Dendritic cell treated with granulocyte-macrophage colony-stimulating factor and Interleukin-4, amounts not matched to agents 40 ng/mL and 50 ng/mL, for 4 days (primary cell): ENCODE measurements around the gene FTCD.
"Not testable (repeated sequence)": the region's sequence is repeated elsewhere in the genome, so short reads cannot be mapped to it uniquely, and the experiment has no call there.

Source experiments
- H3K27ac Mint-ChIP-seq: one replicate; pipeline ENCODE4 v1.8.0; 2022; ENCODE audit warnings: mild to moderate bottlenecking, mixed read lengths
- H3K27me3 Mint-ChIP-seq: one replicate; pipeline ENCODE4 v1.8.0; 2022; ENCODE audit warnings: mild to moderate bottlenecking, mixed read lengths
- H3K36me3 Mint-ChIP-seq: one replicate; pipeline ENCODE4 v1.8.0; 2022; ENCODE audit warnings: low read depth, mixed read lengths
- H3K4me1 Mint-ChIP-seq: one replicate; pipeline ENCODE4 v1.8.0; 2022; ENCODE audit warnings: low read depth, mixed read lengths
- H3K4me3 Mint-ChIP-seq: one replicate; pipeline ENCODE4 v1.8.0; 2022; ENCODE audit warnings: mild to moderate bottlenecking, moderate library complexity, mixed read lengths
- H3K9me3 Mint-ChIP-seq: one replicate; pipeline ENCODE4 v1.8.0; 2022; ENCODE audit warnings: mixed read lengths
- intact Hi-C: fragments of 100-400 bp; cut with micrococcal nuclease; formaldehyde crosslinking; loops from one replicate; pipeline ENCODE4 v1.15.0; 2022

FTCD gene

DNA sequence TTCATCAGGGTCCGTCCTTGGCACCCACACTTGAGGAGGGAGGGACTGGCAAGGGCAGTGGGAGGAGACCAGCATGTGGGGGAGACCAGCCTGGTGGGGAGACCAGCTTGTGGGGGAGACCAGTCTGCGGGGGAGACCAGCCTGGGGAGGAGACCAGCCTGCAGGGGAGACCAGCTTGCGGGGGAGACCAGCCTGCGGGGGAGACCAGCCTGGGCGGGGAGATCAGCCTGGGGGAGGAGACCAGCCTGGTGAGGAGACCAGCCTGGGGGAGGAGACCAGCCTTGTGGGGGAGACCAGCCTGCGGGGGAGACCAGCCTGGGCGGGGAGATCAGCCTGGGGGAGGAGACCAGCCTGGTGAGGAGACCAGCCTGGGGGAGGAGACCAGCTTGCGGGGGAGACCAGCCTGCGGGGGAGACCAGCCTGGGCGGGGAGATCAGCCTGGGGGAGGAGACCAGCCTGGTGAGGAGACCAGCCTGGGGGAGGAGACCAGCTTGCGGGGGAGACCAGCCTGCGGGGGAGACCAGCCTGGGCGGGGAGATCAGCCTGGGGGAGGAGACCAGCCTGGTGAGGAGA lies 28.0 kb upstream of the FTCD start:
- H3K4me1 Mint-ChIP-seq, result peaks cover 23% of the 10 kb centered on the region
- peak overlapping the region; percentile 52 for H3K27ac Mint-ChIP-seq

DNA sequence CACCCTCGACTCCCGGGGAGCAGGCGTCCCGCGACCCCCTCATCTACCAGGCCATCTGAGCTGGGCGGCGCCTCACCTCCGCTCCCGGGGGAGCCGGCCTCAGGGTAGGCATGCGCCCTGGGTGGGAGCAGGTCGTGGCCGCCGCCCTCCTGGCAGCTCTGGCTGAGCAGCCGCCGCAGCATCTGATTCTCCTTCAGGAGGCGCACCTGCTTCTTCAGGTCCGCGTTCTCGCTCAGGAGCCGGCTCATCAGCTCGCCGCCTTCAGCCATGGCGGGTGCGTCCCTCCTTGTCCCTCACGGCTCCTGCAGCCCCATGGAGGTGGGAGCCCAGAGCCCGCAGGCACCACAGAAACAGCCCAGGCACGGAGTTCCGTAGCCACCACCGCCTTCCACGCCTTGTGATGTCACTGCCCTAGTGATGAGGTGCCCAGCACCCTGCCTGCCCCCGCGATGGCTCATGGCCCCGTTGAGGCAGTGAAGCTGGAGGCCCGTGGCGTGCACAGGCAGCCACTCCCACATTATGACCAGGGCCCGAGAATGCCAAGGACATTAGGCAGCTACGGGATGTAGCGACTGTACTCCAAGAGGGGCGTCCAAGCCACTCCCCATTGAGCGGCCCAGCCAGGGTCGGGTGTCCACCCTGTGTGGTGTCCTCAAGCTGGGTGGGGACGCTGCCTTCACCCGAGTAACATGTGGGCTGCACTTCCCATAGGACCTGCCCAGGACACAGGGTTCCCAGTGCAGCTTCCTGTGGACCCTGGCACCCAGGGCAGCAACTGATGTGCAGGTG lies 27.4 kb upstream of the FTCD start:
- Mint-ChIP-seq H3K27ac (peak overlapping the region; percentile 52), H3K27me3 (no peaks in the 10 kb centered on the region), H3K4me1 (peaks cover 21% of the 10 kb centered on the region), H3K36me3 (no peaks in the 10 kb centered on the region), H3K4me3 (peak overlapping the region; percentile 73), H3K9me3 (no peaks in the 10 kb centered on the region)
- intact Hi-C loops, result no loop called here

More for the DNA sequence above, 28.0 kb upstream of the FTCD start:
- H3K9me3 Mint-ChIP-seq, H3K27me3 Mint-ChIP-seq, H3K36me3 Mint-ChIP-seq, intact Hi-C loops: not testable (repeated sequence)
- peak overlapping the region; percentile 73 for H3K4me3 Mint-ChIP-seq

DNA sequence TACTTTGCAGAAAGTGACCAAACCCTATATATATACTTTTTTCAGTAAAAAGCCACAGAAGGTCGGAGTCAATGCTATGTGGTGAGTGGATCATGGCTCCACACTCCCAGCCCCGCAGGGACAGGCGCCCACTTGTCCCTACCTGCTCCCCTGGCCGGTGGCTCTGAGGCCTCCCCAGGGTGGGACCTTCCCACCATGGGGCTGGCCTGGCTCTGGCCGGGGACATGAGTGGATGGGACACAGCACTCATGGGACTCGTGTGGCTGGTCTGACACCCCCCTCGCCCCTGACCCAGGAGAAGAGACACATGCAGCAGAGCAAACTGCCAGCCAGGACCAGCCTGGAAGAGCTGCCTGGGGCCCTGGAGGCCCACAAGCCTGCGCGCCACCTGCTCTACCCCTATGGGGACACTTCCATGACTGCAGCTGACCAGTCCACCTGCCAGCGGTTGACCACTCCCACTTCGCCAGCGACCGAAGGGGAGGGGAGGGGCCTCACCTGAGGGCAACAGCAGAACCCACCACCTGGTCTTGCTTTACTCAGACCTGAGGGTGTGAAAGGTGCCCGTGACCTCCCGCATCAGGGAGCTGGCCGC lies 26.7 kb upstream of the FTCD start:
- Mint-ChIP-seq H3K4me3 (no peak overlapping the region), H3K9me3 (no peaks in the 10 kb centered on the region), H3K27ac (no peak overlapping the region), H3K4me1 (peaks cover 21% of the 10 kb centered on the region), H3K36me3 (no peaks in the 10 kb centered on the region), H3K27me3 (no peaks in the 10 kb centered on the region)
- intact Hi-C loops, result no loop called here

DNA sequence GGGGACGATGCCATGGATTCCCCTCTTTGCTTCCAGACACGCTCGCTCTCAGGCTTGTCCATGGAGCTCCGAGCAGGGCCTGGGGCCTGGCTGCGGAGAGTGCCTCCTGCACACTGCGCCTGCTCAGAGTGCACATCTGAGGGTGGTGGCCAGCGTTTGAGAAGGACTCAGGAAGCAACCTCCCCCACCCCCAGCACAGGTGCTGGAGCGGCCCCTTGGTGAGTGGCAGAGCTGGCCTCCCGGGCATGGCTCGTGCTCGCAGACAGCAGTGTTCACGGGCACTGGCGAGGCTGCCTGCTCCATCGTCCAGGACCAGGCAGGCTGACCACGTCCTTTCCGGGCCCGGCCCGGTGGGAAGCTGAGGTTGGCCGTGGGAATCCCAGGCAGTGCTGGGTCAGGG lies 26.1 kb upstream of the FTCD start:
- Mint-ChIP-seq H3K4me3 (no peak overlapping the region), H3K4me1 (peaks cover 21% of the 10 kb centered on the region), H3K36me3 (no peaks in the 10 kb centered on the region), H3K27me3 (no peaks in the 10 kb centered on the region), H3K27ac (no peak overlapping the region), H3K9me3 (peaks cover 3% of the 10 kb centered on the region)
- intact Hi-C loops, result no loop called here

DNA sequence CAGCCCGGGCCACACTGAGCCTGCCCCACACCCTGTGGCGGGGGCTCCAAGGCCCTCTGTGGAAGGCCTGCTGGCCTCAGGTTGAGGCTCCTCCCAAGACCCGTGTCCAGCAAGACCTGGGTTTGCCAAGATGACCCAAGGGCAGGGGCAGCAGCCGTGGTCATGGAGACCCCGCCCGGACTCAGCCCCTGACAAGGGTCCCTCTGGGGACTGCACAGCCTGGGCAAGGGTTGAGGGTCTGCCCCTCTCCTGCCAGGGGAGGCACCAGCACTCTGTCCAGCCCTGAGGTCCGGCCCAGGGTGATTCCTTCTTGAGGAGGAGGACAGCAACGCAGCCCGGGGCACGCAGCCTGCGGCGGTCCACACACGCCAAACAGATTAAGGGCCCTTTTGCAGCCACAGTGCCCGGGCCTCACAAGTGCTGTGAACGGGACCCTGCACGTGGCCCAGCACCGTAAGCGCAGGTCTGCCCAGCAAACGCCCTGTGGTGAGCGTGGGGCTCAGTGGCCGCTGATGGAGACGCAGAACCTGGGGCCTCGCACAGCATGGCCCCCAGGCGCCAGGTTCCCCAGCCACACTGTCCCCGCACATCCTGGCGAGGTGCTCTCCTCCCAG lies 25.5 kb upstream of the FTCD start:
- intact Hi-C loops, result no loop called here

DNA sequence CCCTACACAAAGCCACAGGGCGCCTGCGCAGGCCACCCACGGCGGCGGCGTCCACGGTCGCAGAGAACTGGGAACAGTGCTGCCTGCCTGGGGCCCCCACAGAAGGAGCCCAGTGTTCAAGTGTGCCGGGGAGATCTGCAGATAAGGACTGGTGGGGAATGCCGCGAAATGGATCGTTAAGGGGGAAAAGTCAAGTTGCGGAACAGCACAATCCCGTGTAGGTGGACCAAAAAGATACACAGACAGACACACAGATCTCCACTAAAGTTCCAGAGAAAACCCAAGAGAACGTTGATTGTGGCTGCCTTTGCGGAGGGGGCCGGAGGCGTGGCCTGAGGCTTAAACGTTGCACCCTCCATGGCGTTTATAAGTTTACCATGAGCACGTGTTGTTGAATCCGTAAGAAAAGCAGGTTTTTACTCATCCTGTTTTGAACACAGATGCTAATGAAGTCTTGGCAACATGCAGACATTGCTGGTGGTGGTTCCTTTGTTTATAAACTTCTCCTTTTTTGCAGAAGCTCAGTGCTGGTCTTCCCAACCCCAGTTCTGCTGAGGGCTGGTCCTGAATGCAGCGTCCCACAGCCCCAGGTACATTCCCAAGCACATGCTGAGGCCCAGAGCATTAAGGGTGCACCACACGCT lies 24.8 kb upstream of the FTCD start:
- H3K27me3 Mint-ChIP-seq, result peaks cover 1% of the 10 kb centered on the region
- peaks cover 21% of the 10 kb centered on the region for H3K4me1 Mint-ChIP-seq
- H3K9me3 Mint-ChIP-seq, result peaks cover 5% of the 10 kb centered on the region
- intact Hi-C loops, result no loop called here
- H3K36me3 Mint-ChIP-seq, result no peaks in the 10 kb centered on the region
- H3K27ac Mint-ChIP-seq, result peak overlapping the region; percentile 25
- no peak overlapping the region for H3K4me3 Mint-ChIP-seq

More for the DNA sequence above, 25.5 kb upstream of the FTCD start:
- Mint-ChIP-seq H3K9me3 (peaks cover 5% of the 10 kb centered on the region), H3K4me1 (peaks cover 21% of the 10 kb centered on the region), H3K4me3 (no peak overlapping the region), H3K27me3 (peaks cover 1% of the 10 kb centered on the region), H3K36me3 (no peaks in the 10 kb centered on the region), H3K27ac (no peak overlapping the region)

DNA sequence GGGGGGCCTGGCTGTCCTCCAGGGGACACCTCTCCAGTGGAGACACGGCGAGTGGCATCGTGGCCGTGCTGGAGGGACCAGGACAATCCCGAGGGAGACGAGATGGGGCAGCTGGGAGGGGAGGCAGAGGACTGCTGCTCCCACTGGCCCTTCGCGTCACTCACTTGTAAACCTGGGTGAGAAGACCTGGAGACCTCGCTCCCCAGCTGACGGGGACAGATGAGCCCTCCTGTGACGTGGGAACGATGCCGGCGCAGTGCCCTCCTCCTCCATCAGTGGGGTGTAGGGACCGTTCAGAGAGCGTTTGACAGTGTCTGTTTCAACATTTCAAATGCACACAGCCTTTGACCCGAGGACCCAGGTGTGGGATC lies 24.3 kb upstream of the FTCD start:
- Mint-ChIP-seq H3K27ac (no peak overlapping the region), H3K4me3 (no peak overlapping the region)

DNA sequence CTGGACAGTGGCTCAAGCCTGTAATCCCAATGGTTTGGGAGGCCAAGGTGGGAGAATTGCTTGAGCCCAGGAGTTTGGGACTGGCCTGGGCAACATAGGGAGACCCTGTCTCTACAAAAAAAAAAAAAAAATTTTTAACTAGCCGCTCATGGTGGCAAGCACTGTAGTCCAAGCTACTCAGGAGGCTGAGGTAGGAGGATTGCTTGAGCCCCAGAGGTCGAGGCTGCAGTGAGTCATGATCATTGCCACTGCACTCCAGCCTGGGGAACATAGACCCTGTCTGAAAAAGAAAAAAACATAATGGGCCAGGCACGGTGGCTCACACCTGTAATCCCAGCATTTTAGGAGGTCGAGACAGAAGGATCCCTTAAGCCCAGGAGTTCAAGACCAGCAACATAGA lies 23.6 kb upstream of the FTCD start:
- H3K4me3 Mint-ChIP-seq, result no peak overlapping the region
- H3K36me3 Mint-ChIP-seq, result no peaks in the 10 kb centered on the region
- peaks cover 1% of the 10 kb centered on the region for H3K27me3 Mint-ChIP-seq
- intact Hi-C loops, result no loop called here
- no peak overlapping the region for H3K27ac Mint-ChIP-seq
- H3K4me1 Mint-ChIP-seq, result peaks cover 18% of the 10 kb centered on the region
- H3K9me3 Mint-ChIP-seq, result peaks cover 17% of the 10 kb centered on the region

More for the DNA sequence above, 24.3 kb upstream of the FTCD start:
- Mint-ChIP-seq H3K4me1 (peaks cover 21% of the 10 kb centered on the region), H3K36me3 (no peaks in the 10 kb centered on the region), H3K27me3 (peaks cover 1% of the 10 kb centered on the region), H3K9me3 (peaks cover 10% of the 10 kb centered on the region)
- intact Hi-C loops, result no loop called here

DNA sequence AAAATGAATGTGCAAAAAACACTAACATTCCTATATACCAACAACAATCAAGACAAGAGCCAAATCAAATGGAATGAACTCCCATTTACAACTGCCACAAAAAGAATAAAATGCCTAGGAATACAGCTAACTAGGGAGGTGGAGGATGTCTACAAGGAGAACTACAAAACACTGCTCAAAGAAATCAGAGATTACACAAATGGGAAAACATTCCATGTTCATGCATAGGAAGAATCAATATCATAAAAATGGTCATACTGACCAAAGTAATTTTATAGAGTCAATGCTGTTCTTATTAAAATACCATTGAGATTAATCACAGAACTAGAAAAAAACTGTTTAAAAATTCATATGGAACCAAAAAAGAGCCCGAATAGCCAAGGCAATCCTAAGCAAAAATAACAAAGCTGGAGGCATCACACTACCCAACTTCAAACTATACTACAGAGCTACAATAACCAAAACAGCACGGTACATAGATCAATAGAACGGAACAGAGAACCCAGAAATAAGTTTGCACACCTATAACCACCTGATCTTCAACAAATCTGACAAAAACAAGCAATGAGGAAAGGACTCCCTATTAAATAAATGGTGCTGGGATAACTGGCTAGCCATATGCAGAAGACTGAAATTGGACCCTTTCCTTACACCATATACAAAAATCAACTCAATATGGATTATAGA lies 21.2 kb upstream of the FTCD start:
- intact Hi-C loops, H3K36me3 Mint-ChIP-seq, H3K4me3 Mint-ChIP-seq, H3K4me1 Mint-ChIP-seq, H3K27me3 Mint-ChIP-seq, H3K27ac Mint-ChIP-seq: not testable (repeated sequence)
- peaks cover 21% of the 10 kb centered on the region for H3K9me3 Mint-ChIP-seq

DNA sequence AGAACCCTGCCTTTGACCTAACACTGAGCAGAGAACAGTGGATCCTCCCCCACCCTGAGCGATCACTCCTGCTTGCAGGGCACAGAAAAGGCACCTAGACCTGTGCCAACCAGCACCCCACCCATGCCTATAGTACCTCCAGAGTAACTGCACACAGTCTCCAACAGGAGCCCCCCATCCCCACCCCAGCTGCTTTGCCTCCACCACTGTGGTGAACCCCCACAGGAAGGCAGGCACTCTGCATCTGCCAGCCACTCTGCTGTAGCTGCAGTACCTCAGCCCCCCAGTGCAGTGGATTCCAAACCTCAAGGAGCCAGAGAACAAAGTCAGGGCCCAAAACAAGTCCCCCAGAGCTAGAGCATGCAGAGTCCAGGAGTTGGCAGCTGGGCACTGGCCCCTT lies 18.2 kb upstream of the FTCD start:
- intact Hi-C loops, result no loop called here
- Mint-ChIP-seq H3K9me3 (peaks cover 21% of the 10 kb centered on the region), H3K27ac (no peak overlapping the region), H3K4me1 (no peaks in the 10 kb centered on the region), H3K4me3 (no peak overlapping the region), H3K27me3 (peaks cover 1% of the 10 kb centered on the region), H3K36me3 (no peaks in the 10 kb centered on the region)

DNA sequence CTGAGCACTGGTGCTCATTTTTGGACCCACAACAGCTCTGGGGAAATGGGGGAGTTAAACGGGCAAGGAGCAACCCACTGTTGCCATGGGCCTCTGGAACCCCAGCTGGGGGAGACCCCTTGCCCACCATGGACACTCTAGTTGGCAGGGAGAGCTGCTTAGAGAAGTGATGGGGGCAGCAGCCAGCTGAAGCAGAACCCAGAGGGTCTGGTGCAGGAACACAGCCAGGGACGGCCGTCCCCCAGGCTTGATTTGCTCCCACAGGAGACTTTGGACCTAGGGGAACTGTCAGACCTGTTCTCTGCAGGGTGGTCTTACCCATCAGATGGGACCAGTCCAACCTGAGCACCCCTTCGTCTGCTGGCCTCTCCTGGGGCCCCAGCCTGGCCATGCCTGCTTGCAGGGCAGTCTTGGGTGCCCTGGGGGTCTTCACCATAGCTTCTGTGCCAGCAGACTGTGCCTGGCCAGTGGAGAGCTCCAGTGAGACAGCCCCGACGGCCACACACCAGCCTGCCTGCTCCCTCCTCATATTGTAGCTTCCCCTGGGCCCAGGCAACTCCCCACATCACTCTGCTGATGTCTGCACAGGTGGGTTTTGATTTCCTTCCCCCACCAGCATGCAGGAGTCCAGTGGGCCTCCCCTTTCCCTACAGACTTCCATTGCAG lies 17.6 kb upstream of the FTCD start:
- H3K4me1 Mint-ChIP-seq, result no peaks in the 10 kb centered on the region
- intact Hi-C loops, result no loop called here
- H3K27ac Mint-ChIP-seq, result no peak overlapping the region
- no peak overlapping the region for H3K4me3 Mint-ChIP-seq
- no peaks in the 10 kb centered on the region for H3K36me3 Mint-ChIP-seq
- peaks cover 1% of the 10 kb centered on the region for H3K27me3 Mint-ChIP-seq
- peaks cover 21% of the 10 kb centered on the region for H3K9me3 Mint-ChIP-seq

DNA sequence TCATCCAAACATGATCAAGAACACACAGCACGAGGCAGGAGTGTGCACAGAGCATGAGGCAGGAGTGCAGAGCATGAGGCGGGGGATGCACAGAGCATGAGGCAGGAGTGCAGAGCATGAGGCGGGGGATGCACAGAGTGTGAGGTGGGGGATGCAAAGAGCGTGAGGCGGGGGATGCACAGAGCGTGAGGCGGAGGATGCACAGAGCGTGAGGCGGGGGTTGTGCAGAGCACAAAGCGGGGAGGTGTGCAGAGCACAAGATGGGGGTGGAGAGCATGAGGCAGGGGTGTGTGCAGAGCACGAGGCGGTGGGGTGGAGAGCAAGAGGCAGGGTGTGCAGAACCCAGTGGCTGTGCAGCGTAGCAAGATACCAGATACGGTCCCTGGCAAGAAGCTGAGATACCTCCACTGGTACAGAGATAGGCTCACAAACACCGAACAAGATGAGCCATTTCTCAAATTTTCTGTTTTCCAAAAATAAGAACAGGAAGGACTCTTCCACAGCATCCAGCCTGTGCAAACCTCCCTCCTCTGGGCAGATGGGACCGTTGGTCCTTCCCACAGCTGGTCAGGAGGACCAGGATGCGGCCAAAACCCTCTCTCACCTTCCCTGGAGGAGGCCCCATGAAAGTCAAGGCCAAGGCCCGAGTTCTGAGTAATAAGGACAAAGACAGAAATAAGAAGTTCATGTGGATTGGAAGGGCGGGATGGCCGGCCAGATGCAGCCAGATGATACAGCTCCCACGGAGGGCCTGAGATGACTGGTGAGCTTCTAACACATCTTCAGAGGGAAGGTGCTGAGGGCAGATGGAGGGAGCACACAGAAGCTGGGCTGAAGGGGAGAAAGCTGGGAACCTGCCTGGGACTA lies 16.9 kb upstream of the FTCD start:
- Mint-ChIP-seq H3K36me3 (no peaks in the 10 kb centered on the region), H3K27me3 (peaks cover 1% of the 10 kb centered on the region), H3K4me1 (no peaks in the 10 kb centered on the region), H3K27ac (no peak overlapping the region), H3K4me3 (no peak overlapping the region), H3K9me3 (peaks cover 21% of the 10 kb centered on the region)
- intact Hi-C loops, result no loop called here
